ENCODE measurements around the gene SCO2.
"Not testable (repeated sequence)": the region's sequence is repeated elsewhere in the genome, so short reads cannot be mapped to it uniquely, and the experiment has no call there.

Gene SCO2

DNA sequence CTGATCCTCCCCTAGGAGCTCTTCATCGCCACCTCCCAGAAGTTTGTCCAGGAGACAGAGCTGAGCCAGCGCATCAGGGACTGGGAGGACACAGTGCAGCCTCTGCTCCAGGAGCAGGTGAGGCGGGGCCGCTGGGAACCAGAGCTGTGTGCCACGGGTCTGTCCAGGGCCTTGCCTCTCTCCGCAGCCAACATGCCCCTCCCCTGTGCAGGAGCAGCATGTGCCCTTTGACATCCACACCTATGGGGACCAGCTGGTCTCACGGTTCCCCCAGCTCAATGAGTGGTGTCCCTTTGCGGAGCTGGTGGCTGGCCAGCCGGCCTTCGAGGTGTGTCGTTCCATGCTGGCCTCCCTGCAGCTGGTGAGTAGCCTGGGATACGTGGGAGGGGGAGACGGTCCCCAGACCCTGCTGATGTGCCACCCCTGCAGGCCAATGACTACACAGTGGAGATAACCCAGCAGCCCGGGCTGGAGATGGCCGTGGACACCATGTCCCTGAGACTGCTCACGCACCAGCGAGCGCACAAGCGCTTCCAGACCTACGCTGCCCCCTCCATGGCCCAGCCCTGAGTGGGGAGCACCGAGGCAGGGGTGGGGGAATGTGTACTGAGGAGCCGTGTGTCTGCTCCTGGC lies 2.5 kb downstream of the SCO2 start:
- Mint-ChIP-seq H3K4me3 (peak overlapping the region; percentile 41), H3K4me1 (ENCODE audit: low read depth) (peaks cover 18% of the 10 kb centered on the region), H3K27ac (peak overlapping the region; percentile 11), H3K27me3 (no peaks in the 10 kb centered on the region), H3K9me3 (no peaks in the 10 kb centered on the region), H3K36me3 (ENCODE audit: low read depth) (peaks cover 33% of the 10 kb centered on the region)

- Mint-ChIP-seq H3K4me1 (ENCODE audit: low read depth) (peaks cover 11% of the 10 kb centered on the region), H3K9me3 (no peaks in the 10 kb centered on the region), H3K27ac (no peak overlapping the region), H3K27me3 (no peaks in the 10 kb centered on the region), H3K36me3 (ENCODE audit: low read depth) (peaks cover 32% of the 10 kb centered on the region), H3K4me3 (no peak overlapping the region)
These were observed 3.1 kb downstream of the SCO2 start for GRCh38 chr22:50522208-50522805.

DNA sequence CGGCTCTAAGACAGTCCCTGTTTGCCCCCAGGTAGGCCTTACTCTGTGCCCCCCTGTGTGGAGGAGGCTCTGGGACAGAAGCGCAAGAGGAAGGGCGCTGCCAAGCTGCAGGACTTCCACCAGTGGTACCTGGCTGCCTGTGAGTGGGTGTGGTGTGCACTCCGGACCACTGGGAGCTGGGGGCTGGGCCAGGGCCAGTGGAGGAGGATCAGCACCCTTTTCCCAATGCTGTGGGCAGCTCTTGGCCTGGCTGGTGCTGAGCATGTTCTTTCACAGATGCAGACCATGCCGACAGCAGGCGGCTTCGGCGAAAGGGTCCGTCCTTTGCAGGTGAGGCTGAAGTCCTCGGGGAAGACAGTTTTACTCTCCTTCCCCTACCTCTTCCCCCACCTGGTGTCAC lies 3.7 kb downstream of the SCO2 start:
- Mint-ChIP-seq H3K9me3 (no peaks in the 10 kb centered on the region), H3K4me3 (no peak overlapping the region), H3K4me1 (ENCODE audit: low read depth) (peaks cover 7% of the 10 kb centered on the region), H3K27ac (no peak overlapping the region), H3K36me3 (ENCODE audit: low read depth) (peaks cover 30% of the 10 kb centered on the region), H3K27me3 (no peaks in the 10 kb centered on the region)

GRCh38 chr22:50520826-50521453 lies 4.5 kb downstream of the SCO2 start:
- Mint-ChIP-seq H3K4me1 (ENCODE audit: low read depth) (peaks cover 7% of the 10 kb centered on the region), H3K27ac (no peak overlapping the region), H3K36me3 (ENCODE audit: low read depth) (peaks cover 38% of the 10 kb centered on the region), H3K27me3 (no peaks in the 10 kb centered on the region), H3K4me3 (no peak overlapping the region), H3K9me3 (no peaks in the 10 kb centered on the region)

- peaks cover 42% of the 10 kb centered on the region for H3K36me3 Mint-ChIP-seq (ENCODE audit: low read depth)
- H3K9me3 Mint-ChIP-seq; H3K27me3 Mint-ChIP-seq; H3K27ac Mint-ChIP-seq; H3K4me3 Mint-ChIP-seq; H3K4me1 Mint-ChIP-seq (ENCODE audit: low read depth): not testable (repeated sequence)
These were observed 5.2 kb downstream of the SCO2 start for GRCh38 chr22:50520184-50520583.

DNA sequence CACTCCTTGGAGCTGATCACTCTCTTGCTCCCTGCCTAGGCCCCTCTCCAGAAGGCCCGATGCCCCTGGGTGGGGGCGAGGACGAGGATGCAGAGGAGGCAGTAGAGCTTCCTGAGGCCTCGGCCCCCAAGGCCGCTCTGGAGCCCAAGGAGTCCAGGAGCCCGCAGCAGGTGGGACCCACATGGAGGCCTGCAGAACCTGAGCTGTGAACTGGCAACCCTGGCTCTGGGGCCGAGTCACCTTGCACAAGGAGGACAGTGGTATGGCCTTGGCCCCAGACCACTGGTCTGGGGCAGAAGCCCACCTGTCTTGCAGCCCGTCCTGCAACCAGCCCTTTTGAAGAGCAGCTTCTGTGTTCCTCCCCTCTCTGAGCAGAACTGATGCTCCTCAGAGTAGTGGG lies 6.2 kb downstream of the SCO2 start:
- H3K4me3 Mint-ChIP-seq = no peak overlapping the region
- H3K36me3 Mint-ChIP-seq (ENCODE audit: low read depth) = peaks cover 41% of the 10 kb centered on the region
- H3K4me1 Mint-ChIP-seq (ENCODE audit: low read depth) = peaks cover 5% of the 10 kb centered on the region
- H3K27me3 Mint-ChIP-seq = no peaks in the 10 kb centered on the region
- H3K27ac Mint-ChIP-seq = no peak overlapping the region
- no peaks in the 10 kb centered on the region for H3K9me3 Mint-ChIP-seq

GRCh38 chr22:50518606-50519005 lies 6.8 kb downstream of the SCO2 start:
- Mint-ChIP-seq H3K27me3 (no peaks in the 10 kb centered on the region), H3K4me3 (no peak overlapping the region), H3K4me1 (ENCODE audit: low read depth) (peaks cover 5% of the 10 kb centered on the region), H3K9me3 (no peaks in the 10 kb centered on the region), H3K27ac (no peak overlapping the region), H3K36me3 (ENCODE audit: low read depth) (peaks cover 41% of the 10 kb centered on the region)

- Mint-ChIP-seq H3K36me3 (ENCODE audit: low read depth) (peaks cover 44% of the 10 kb centered on the region), H3K9me3 (no peaks in the 10 kb centered on the region), H3K27ac (no peak overlapping the region), H3K4me3 (no peak overlapping the region), H3K27me3 (no peaks in the 10 kb centered on the region), H3K4me1 (ENCODE audit: low read depth) (peaks cover 8% of the 10 kb centered on the region)
These were observed 7.7 kb downstream of the SCO2 start for GRCh38 chr22:50517495-50518260.

DNA sequence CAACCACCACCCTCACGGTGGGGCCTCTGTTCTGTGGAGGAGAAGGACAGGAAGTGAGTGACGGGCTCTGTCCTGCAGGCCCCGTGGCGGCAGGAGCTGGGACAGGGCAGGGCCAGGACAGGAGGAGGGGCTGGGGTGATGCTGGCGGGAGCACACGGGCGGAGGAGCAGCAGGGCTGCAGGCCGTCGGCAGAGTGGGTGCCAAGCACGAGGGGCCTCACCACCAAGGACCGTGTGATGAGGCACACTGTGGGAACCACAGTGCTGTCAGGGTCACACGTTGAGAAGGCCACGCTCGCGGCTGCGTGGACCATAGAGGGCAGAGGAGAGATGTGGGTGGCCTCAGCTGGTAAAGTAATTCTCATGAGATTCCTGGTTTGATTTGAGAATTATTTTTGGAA lies 8.5 kb downstream of the SCO2 start:
- no peaks in the 10 kb centered on the region for H3K27me3 Mint-ChIP-seq
- no peaks in the 10 kb centered on the region for H3K9me3 Mint-ChIP-seq
- peaks cover 16% of the 10 kb centered on the region for H3K4me1 Mint-ChIP-seq (ENCODE audit: low read depth)
- H3K4me3 Mint-ChIP-seq = no peak overlapping the region
- H3K36me3 Mint-ChIP-seq (ENCODE audit: low read depth) = peaks cover 52% of the 10 kb centered on the region
- H3K27ac Mint-ChIP-seq = no peak overlapping the region

DNA sequence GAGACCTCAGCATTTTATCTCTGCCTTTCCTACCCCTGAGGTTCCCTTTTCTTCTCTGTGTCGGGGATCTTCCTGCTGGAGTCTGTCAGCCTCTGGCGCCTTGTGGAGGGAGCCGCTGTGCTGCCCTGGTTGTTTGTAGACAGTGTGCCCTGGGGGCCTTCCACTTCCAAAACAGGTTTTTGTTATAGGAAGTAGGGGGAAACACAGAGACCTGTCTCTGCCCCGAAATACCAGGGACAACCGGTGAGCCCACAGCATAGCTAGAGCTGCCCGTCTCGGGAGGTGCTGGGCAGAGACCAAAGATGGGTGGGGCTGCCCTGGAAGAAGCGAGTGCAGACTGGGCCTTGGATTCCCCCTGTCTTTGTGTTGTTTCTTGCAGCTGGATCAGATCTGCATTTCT lies 9.3 kb downstream of the SCO2 start:
- Mint-ChIP-seq H3K27me3 (no peaks in the 10 kb centered on the region), H3K9me3 (no peaks in the 10 kb centered on the region), H3K4me1 (ENCODE audit: low read depth) (peaks cover 17% of the 10 kb centered on the region), H3K4me3 (no peak overlapping the region), H3K27ac (no peak overlapping the region), H3K36me3 (ENCODE audit: low read depth) (peaks cover 52% of the 10 kb centered on the region)

DNA sequence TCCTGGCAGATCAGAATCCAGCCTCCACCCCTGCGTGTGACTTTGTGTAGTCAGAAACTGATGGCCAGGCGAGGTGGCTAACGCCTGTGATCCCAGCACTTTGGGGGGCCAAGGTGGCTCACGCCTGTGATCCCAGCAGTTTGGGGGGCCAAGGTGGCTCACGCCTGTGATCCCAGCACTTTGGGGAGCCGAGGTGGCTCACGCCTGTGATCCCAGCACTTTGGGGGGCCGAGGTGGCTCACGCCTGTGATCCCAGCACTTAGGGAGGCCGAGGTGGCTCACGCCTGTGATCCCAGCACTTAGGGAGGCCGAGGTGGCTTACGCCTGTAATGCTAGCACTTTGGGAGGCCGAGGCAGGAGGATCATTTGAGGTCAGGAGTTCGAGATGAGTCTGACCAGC lies 12.2 kb downstream of the SCO2 start:
- Mint-ChIP-seq H3K27ac (no peak overlapping the region), H3K4me1 (ENCODE audit: low read depth) (peaks cover 31% of the 10 kb centered on the region), H3K27me3 (no peaks in the 10 kb centered on the region), H3K36me3 (ENCODE audit: low read depth) (peaks cover 37% of the 10 kb centered on the region), H3K4me3 (no peak overlapping the region), H3K9me3 (no peaks in the 10 kb centered on the region)

- Mint-ChIP-seq H3K36me3 (ENCODE audit: low read depth) (peaks cover 11% of the 10 kb centered on the region), H3K27ac (peak overlapping the region; percentile 97), H3K27me3 (no peaks in the 10 kb centered on the region), H3K9me3 (no peaks in the 10 kb centered on the region), H3K4me3 (peak overlapping the region; percentile 94), H3K4me1 (ENCODE audit: low read depth) (peaks cover 29% of the 10 kb centered on the region)
These were observed 16.5 kb downstream of the SCO2 start for GRCh38 chr22:50508897-50509296.

DNA sequence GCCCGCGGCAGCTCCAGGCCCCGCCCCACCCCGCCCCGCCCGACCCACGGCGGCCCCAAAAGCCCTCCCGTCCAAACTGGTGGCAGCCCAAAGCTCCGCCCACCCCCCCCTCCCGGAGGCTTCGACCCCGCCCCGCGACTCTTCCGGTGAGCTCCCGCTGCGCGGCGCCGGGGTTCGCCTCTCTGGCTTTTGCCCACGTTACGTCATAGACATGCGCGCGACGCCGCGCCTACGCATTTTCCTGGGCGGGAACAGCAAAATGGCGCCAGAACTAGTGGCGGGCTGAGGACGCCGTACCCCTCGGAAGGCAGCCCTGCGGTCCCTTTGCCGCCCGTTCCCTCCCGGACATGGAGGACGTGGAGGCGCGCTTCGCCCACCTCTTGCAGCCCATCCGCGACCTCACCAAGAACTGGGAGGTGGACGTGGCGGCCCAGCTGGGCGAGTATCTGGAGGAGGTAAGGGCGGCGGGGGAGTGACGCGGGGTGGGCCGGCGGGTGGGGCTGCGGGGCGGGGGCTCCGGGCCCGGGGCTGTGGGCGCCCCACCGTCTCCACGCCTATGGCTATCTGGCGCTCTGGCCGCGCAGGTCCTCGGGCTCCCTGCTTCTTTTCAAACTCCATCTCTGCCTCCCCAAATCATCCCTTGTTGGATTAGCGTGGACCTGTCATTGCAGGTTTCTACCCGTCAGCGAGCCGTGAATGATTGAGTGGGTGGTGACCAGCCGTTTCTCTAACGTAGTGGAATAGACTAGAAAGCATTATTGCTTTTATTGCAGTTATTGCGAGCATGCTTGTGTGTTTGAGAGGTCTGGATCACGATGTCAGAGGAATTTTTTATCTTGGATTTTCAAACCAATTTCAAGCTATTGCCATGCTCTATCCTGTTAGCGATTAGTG lies 17.2 kb downstream of the SCO2 start, which contains the start of gene NCAPH2:
Gene NCAPH2, plus strand, starts transcription at position 234 of the 894 bp plus-strand sequence. Its CDS starts 114 bp downstream, at position 348.
- H3K9me3 Mint-ChIP-seq = no peaks in the 10 kb centered on the region
- peak within 1 kb of the TSS; percentile 94 for H3K4me3 Mint-ChIP-seq
- H3K4me1 Mint-ChIP-seq (ENCODE audit: low read depth) = peaks cover 29% of the 10 kb centered on the region
- H3K27me3 Mint-ChIP-seq = no peaks in the 10 kb centered on the region
- H3K27ac Mint-ChIP-seq = peak within 1 kb of the TSS; percentile 97
- H3K36me3 Mint-ChIP-seq (ENCODE audit: low read depth) = peaks cover 11% of the 10 kb centered on the region

DNA sequence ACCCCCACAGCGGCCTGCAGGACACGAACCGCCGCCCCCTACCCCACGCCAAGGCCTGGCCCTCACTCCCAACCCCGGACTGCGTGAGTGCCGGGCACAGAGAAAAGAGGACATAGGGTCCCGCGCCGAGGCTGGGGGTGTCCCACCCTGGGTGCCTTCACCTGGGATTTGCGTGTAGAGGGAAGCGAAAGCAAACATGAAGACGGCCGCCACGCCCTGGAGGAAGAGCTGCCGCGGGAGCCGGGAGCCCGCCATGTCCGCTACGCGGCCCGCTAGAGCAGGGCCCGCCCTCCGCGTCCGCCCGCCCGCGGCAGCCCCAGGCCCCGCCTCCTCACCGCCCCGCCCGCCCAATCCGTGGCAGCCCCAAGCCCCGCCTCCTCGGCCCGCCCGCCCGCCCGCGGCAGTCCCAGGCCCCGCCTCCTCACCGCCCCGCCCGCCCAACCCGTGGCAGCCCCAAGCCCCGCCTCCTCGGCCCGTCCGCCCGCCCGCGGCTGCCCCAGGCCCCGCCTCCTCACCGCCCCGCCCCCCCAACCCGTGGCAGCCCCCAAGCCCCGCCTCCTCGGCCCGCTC lies 17.9 kb downstream of the SCO2 start, which contains the start of gene LMF2:
Gene LMF2, minus strand, starts transcription at position 282 of the 570 bp plus-strand sequence. Its CDS starts 27 bp downstream, at position 255.
- Mint-ChIP-seq H3K36me3 (ENCODE audit: low read depth) (peaks cover 7% of the 10 kb centered on the region), H3K27ac (peak within 1 kb of the TSS; percentile 97), H3K4me1 (ENCODE audit: low read depth) (peaks cover 25% of the 10 kb centered on the region), H3K4me3 (peak within 1 kb of the TSS; percentile 94), H3K9me3 (no peaks in the 10 kb centered on the region), H3K27me3 (no peaks in the 10 kb centered on the region)
